HG02884 (cell line): Measurements from ENCODE around the gene DMPK.
"Not testable (repeated sequence)": the region's sequence is repeated elsewhere in the genome, so short reads cannot be mapped to it uniquely, and the experiment has no call there.

Experiments
- ATAC-seq: cut with Tn5 transposase; IDR thresholded peaks from one replicate; pipeline ENCODE4 v1.9.1; 2021; ENCODE audit warnings: mild to moderate bottlenecking, moderate library complexity; ENCODE audit not compliant: unreplicated experiment

The DMPK gene

DNA sequence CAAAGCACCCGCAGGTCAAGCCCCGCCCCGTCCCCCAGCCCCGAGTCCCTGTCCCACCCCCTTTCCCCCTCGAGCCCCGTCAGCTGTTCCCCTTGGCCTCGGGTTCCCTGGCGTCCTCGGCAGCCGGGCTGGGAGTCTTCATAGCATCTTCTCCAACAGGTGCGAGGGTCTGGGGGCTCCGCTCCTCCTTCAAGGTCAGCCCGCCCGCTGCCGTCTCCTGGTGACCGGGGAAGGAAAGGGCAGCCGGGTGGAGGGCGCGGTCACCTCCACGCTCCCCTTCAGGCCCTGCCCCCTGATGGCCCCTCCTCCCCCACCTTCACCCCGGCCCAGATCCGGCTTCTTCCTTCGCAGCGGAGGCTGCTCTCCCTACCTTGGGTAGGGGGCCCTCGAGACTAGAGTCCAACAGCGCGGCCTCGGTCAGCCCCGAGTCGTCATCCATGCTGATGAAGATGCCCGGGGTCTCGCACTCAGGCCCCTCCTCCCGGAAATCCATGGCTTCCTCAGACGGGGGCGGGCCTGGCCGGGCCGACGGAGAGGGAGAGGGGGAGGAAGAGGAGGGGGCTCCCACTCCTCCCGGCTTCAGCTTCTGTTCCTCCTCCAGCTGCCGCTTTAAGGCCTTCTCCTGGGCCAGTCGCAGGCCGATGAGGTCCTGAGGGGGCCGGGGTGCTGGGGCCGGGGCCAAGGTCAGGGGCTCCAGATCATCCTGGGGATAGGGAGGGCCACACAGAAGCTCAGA, 33.4 kb upstream of the DMPK start:
- no peak for ATAC-seq

- no peak for ATAC-seq
Observed at GRCh38 chr19:45814851-45815480, 32.7 kb upstream of the DMPK start, which contains the start of gene RSPH6A. Gene RSPH6A, minus strand, starts transcription at chr19:45815308. Its CDS starts 132 bp downstream, at chr19:45815176.

- no peak for ATAC-seq
Observed at GRCh38 chr19:45814166-45814780, 32.0 kb upstream of the DMPK start.

GRCh38 chr19:45812297-45812696, 30.0 kb upstream of the DMPK start:
- ATAC-seq, result no peak

DNA sequence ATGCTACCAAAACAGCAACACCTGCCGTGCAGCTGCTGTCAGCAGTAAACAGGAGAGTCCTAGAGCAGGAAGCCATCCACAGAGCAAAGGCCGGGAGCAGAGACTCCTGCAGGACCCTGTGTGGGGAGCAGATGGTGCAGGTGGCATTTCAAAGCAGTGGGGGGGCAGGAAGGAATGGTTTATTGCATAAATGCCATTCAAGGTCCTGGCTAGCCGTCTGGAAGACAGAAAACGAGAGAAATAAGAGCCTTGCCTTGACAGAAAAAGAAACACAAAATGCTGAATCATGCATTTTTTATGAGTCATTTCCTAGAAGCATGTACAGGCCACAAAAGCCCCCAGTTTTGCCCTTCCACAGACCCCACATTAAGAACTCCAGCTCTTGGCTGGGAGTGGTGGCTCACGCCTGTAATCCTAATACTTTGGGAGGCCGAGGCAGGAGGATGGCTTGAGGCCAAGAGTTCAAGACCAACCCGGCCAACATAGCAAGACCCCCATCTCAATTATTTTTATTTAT, 27.4 kb upstream of the DMPK start:
- ATAC-seq, result no peak

DNA sequence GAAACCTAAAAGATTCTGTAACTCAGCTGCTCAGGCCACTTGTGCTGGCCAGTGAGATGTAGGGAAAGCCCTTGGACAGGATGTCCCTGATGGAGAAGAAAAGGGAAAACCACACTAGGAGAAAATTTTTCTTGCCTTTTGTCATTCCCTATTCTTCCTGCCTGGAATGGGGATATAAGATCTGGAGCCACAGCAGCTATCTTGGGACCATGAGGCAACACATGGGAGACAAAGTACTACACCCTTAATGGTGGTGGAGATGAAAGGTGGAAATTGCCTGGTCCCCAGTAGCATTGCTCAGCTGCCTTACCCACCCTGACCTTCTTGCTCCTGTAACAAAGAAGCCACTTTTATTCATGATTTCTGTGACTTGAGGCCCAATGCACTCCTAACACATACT, 23.4 kb upstream of the DMPK start:
- no peak for ATAC-seq

DNA sequence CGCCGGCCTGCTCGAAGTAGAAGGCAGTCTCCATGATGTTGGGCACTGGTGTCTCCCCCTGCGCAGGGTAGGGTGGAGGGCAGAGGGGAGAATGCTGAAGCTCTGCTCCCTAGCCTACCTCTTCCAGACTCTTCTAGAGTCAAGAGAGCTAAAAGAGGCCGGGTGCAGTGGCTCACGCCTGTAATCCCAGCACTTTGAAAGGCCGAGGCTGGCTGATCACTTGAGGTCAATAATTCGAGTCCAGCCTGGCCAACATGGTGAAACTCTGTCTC, 22.6 kb upstream of the DMPK start:
- ATAC-seq, result no peak

DNA sequence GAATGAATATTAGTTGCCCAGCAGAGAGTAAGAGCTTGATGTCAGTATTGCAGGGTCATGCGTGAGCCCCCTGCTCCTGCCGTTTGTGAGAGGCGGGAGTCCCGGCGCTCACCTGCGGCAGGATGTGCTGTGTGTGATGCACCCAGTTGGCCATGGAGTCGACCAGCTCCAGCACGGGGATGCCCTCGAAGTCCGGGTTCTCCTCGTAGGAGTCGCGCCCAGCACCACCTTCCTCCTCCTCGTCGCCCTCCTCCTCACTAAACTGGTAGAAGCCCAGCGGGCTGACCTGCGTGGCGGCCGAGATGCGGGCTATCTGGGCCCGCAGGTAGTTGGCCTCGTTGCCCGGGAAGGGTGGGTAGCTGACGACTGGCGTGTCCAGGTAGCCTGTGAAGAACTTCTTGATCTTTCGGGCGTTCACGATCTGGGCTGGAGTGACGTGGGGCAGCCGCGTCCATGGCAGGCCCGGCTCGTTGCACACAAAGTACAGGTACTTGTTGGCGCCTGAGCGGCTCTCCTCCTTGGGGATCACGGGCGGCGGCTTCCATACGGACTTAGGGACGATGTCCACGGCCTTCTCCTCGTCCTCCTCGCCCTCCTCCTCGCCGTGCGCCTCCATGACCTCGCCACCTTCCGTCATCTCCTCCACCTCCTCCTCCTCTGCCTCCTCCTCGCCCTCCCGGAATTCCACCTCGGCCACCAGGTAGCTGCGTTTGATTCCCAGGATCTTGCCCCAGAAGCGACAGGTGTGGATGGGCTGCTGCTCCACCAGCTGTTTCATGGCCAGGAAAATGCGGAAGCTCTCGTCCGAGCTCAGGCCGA, 22.1 kb upstream of the DMPK start:
- no peak for ATAC-seq

GRCh38 chr19:45801603-45802175, 19.4 kb upstream of the DMPK start:
- no peak for ATAC-seq

- no peak for ATAC-seq
Observed at GRCh38 chr19:45800070-45800553, 17.8 kb upstream of the DMPK start.

- not testable (repeated sequence) for ATAC-seq
Observed at GRCh38 chr19:45799541-45799940, 17.3 kb upstream of the DMPK start.

DNA sequence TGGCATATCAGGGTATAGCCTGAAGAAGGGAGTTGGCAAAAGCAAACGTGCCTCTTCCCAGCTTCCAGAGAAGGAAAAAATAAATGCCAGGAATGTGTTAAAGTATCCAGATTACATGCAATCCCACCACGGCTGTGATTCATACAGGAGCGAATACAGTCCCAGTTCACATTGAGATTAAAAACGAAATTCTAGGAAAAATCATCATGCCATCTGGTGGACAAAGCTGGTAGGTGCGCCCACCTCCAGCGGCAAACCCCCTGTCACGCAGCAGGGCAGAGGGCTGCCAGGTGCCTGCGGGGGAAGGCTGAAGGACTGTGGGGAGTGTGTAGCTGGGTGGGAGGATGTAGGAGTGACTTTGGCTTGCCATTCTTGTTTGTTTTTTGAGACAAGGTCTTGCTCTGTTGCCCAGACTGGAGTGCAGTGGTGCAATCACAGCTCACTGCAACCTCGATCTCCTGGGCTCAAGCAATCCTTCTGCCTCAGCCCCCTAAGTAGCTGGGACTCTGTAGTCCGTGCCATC, 16.8 kb upstream of the DMPK start:
- ATAC-seq, result no peak

DNA sequence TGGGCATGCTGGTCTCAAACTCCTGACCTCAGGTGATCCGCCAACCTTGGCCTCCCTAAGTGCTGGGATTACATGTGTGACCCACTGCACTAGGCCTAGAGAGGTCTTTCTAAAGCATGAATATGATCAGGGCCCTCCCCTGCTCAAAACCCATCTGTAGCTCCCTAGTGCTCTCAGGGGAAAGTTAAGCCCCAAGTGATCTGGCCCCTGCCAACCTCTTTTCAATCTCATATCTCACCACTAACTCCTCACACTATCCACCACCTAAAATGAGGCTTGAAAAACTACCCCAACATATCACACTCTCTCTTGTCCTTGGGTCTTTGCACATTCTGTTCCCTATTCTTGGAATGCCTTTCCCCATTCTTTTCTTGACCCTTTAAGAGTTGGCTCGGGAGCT, 12.3 kb upstream of the DMPK start:
- no peak for ATAC-seq

DNA sequence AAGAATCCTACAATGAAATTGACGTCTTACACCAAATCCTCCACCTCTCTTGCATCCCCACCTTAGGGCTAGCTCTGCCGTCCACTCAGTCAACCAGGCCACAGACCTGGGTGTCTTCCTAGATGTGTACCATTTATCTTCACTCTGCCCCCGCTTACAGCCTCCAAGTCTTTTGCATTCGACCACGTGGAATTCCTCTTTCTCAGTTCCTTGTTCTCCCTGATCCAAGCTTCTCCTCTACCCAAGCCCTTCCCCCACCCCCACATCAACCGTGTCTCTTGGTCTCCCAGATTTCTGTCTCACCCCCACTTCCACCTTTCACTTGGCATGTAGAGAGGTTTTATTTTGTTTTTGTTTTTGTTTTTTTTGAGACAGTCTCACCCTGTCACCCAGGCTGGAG, 11.6 kb upstream of the DMPK start:
- ATAC-seq, result no peak

GRCh38 chr19:45793178-45793564, 10.9 kb upstream of the DMPK start:
- ATAC-seq, result no peak

GRCh38 chr19:45792470-45793177, 10.3 kb upstream of the DMPK start, which contains the start of gene DMWD:
Gene DMWD, minus strand, starts transcription at chr19:45792845. Its CDS starts 89 bp downstream, at chr19:45792756.
- peak; percentile 83 for ATAC-seq

DNA sequence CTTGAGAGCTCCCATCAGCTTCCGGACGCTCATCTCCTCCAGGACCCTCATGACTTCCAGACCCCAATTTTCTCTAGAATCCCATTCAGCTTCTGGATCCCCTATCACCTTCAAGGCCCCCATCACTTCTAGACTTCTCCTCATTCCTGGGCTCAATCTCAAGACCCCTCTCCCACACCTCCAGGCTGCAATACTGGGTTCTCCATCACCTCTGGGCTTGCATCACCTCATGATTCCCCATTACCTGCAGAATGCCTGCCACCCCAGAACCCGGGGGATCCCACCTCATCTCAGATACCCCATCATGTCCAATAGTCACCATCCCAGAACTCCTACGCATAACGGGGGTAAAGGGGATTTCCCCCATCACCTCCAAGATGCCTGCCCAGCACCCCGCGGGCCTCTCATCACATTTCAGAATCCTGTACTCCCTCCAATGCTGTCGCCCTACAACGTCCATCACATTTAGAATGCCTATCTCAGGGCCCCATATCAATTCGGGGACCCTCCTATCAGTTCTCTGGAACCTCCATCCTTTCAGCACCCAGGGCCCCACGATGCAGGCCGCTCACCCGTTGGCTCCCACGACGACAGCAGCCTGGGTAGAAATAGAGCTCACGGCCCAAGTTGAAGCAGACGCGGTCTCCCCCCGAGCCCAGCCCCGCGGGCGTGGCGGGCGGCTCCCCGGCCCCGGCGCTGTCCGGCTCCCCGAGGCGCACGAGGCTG, 9.6 kb upstream of the DMPK start:
- ATAC-seq, result no peak

- ATAC-seq, result no peak
Observed at GRCh38 chr19:45790942-45791341, 8.7 kb upstream of the DMPK start.
